Psoas muscle (tissue), 8 donors: ENCODE data around the gene CCDC141. TPM values are rescaled to one million over a fixed set of nuclear protein-coding genes. Genes with fewer than 3 reads are reported as not detected.
A peak's percentile ranks its signal among the peaks of the same experiment; 100 is the strongest.

Experiments used
- ATAC-seq, 4 donors: fragments of 200-7000 bp; cut with Tn5 transposase; one replicate each; pipeline ENCODE4 v1.9.1; 2020; ENCODE audit warnings: moderate library complexity in 3 of 4, mild to moderate bottlenecking in 2 of 4
- DNase-seq, 2 donors: peaks; one replicate each; pipeline ENCODE4 v3.0.0-alpha.2; 2020
- H3K27ac ChIP-seq: fragments of 200-600 bp; one replicate; pipeline ENCODE4 v1.8.0; 2022
- H3K27me3 ChIP-seq, 3 donors: fragments of 200-600 bp in 1 of 3; one replicate each; pipeline versions ENCODE4 v1.6.1 to v1.8.0; 2013 to 2022; ENCODE audit warnings: low read length in 2 of 3, mild to moderate bottlenecking in 2 of 3, moderate library complexity in 1 of 3; ENCODE audit not compliant: insufficient read depth in 3 of 3
- H3K36me3 ChIP-seq, 2 donors: fragments of 200-600 bp in 1 of 2; one replicate each; pipeline versions ENCODE4 v1.6.1 to v1.8.0; 2013 to 2022; ENCODE audit warnings: low read depth in 1 of 2, mild to moderate bottlenecking in 1 of 2, moderate library complexity in 1 of 2; ENCODE audit not compliant: insufficient read depth in 1 of 2
- H3K4me1 ChIP-seq: fragments of 200-600 bp; one replicate; pipeline ENCODE4 v1.8.0; 2022
- H3K4me3 ChIP-seq: fragments of 200-600 bp; one replicate; pipeline ENCODE4 v1.8.0; 2022; ENCODE audit warnings: mild to moderate bottlenecking
- H3K9me3 ChIP-seq: fragments of 200-600 bp; one replicate; pipeline ENCODE4 v1.8.0; 2022
- CTCF ChIP-seq: fragments of 200-600 bp; IDR thresholded peaks from one replicate; pipeline ENCODE4 v1.8.0; 2022; ENCODE audit warnings: antibody characterized with exemption
- WGBS, 3 donors: extraction: QIAGEN DNeasy Blood & Tissue Kit; methylation state at CpG; one replicate each; pipeline versions ENCODE4 v1.1.6 to v1.1.7; 2013; 5-methylcytosine and 5-hydroxymethylcytosine counted together
- intact Hi-C, 2 donors: fragments of 100-400 bp; cut with DNase I; formaldehyde crosslinking; loops; one replicate each; pipeline versions ENCODE4 v1.11.0 to v1.14.2; 2022
- polyA plus RNA-seq, 3 donors: library from polyadenylated mRNA; stranded (reverse); fragments of 200-250 nt; gene quantifications; one replicate each; pipeline ENCODE4 v1.2.3, GENCODE V29; 2013
- total RNA-seq, 4 donors: library from RNA; stranded (reverse); fragmentation: NEBNext Ultra II Directional in 2 of 4; extraction: Animal tissue kit (Norgen Biotek cat#: 25700) in 2 of 4; gene quantifications; one replicate each; pipeline versions ENCODE4 v1.2.1 to v1.2.4, GENCODE V29; 2021 to 2023
- donor health status: healthy with polysubstance abuse.
- donor health status: DM: no; HTN: no; CAD: no; lungs with moderate emphysema.
- donor health status: Bipolar disorder and iron deficiency.
- donor health status: healthy.
- donor health status: DM: yes; HTN: yes; CAD: no.
- donor health status: DM: no; HTN: no; CAD: no.
- donor health status: DM: no; HTN: no; CAD: no.
- donor health status: DM: yes; HTN: yes; CAD: no.

CCDC141 gene
- total and polyA plus RNA-seq, 7 donors: 0.82 to 14.9 (median 5.9) TPM

- intact Hi-C loops: no loop called here
- Histone ChIP-seq H3K4me3 (peak overlapping the region; percentile 64), H3K9me3 (no peaks in the 10 kb centered on the region), H3K4me1 (peaks cover 33% of the 10 kb centered on the region), H3K27me3 (no peaks in the 10 kb centered on the region), H3K36me3 (no peaks in the 10 kb centered on the region), H3K27ac (peak overlapping the region; percentile 86)
- whole genome bisulfite sequencing, 3 donors: 94 to 99% (median 95%) methylated on average over 1 of the region's 1 CpG
- DNase-seq (no peak), ATAC-seq (no peak)
- no peak for TF ChIP-seq CTCF
Measured at GRCh38 chr2:178871536-178871935, 178.4 kb downstream of the CCDC141 start.

- H3K9me3 ChIP-seq: no peaks in the 10 kb centered on the region
- H3K36me3 ChIP-seq: no peaks in the 10 kb centered on the region
- H3K4me1 ChIP-seq: peaks cover 37% of the 10 kb centered on the region
- H3K4me3 ChIP-seq: no peak overlapping the region
- 30 to 34% (median 31%) methylated on average over 3 of the region's 3 CpGs for WGBS, 3 donors
- no peaks in the 10 kb centered on the region for H3K27me3 ChIP-seq
- H3K27ac ChIP-seq: peak overlapping the region; percentile 86
- no peak for TF ChIP-seq CTCF
- intact Hi-C loops: no loop called here
- peak; percentile 63 to 85 (median 82) for ATAC-seq
- DNase-seq: peak in 1 of 2 donors; percentile 18
Measured at GRCh38 chr2:178870703-178871102, 179.2 kb downstream of the CCDC141 start.

GRCh38 chr2:178865999-178866398, 183.9 kb downstream of the CCDC141 start:
- intact Hi-C loops: loop anchor here in 1 of 2 donors (2.0 kb wide), 1 partner anchor 59 kb away; the partner anchor contains the start of gene TTN
- no peaks in the 10 kb centered on the region for H3K27me3 ChIP-seq
- 78 to 95% (median 83%) methylated on average over 2 of the region's 2 CpGs for WGBS, 3 donors
- no peaks in the 10 kb centered on the region for H3K36me3 ChIP-seq
- H3K4me1 ChIP-seq: peaks cover 71% of the 10 kb centered on the region
- H3K4me3 ChIP-seq: peak overlapping the region; percentile 58
- H3K27ac ChIP-seq: peak overlapping the region; percentile 86
- ATAC-seq: no peak
- no peak for TF ChIP-seq CTCF
- H3K9me3 ChIP-seq: no peaks in the 10 kb centered on the region
- DNase-seq: no peak

GRCh38 chr2:178865146-178865936, 184.6 kb downstream of the CCDC141 start:
- Histone ChIP-seq H3K27ac (peak overlapping the region; percentile 86), H3K36me3 (no peaks in the 10 kb centered on the region), H3K9me3 (no peaks in the 10 kb centered on the region), H3K27me3 (no peaks in the 10 kb centered on the region), H3K4me1 (peaks cover 67% of the 10 kb centered on the region), H3K4me3 (peak overlapping the region; percentile 58)
- DNase-seq (peak in 1 of 2 donors; percentile 29), ATAC-seq (peak; percentile 76 to 84 (median 83))
- no peak for TF ChIP-seq CTCF
- WGBS, 3 donors: 26 to 41% (median 31%) methylated on average over 7 of the region's 7 CpGs
- intact Hi-C loops: loop anchor here in 1 of 2 donors (2.0 kb wide), 1 partner anchor 59 kb away; the partner anchor contains the start of gene TTN
